Hepatocyte (in vitro differentiated cells): Measurements from ENCODE around the gene MRPS23. TPM values are rescaled to one million over a fixed set of nuclear protein-coding genes. Genes with fewer than 3 reads are reported as not detected.
A peak's percentile ranks its signal among the peaks of the same experiment; 100 is the strongest.

Experiments used
- DNase-seq: peaks from one replicate; pipeline ENCODE4 v3.0.0-alpha.2; 2016; ENCODE audit warnings: low spot score
- H2AFZ ChIP-seq: fragments of 200-600 bp; sonication (generic); 2 replicates; pipeline ENCODE4 v1.6.0; 2016; ENCODE audit warnings: antibody characterized with exemption, mild to moderate bottlenecking
- H3K27ac ChIP-seq: fragments of 200-600 bp; sonication (generic); 2 replicates; pipeline ENCODE4 v1.5.1; 2016; ENCODE audit warnings: mild to moderate bottlenecking
- H3K27me3 ChIP-seq: fragments of 200-600 bp; sonication (generic); 2 replicates; pipeline ENCODE4 v1.6.1; 2016
- H3K36me3 ChIP-seq: fragments of 200-600 bp; sonication (generic); replicated peaks from 2 replicates; pipeline ENCODE4 v1.5.1; 2016; ENCODE audit warnings: low read depth; ENCODE audit not compliant: insufficient read depth
- H3K4me1 ChIP-seq: fragments of 200-600 bp; sonication (generic); 2 replicates; pipeline ENCODE4 v1.5.1; 2016; ENCODE audit warnings: mild to moderate bottlenecking, moderate library complexity; ENCODE audit not compliant: insufficient read depth
- H3K4me2 ChIP-seq: fragments of 200-600 bp; sonication (generic); 2 replicates; pipeline ENCODE4 v1.6.0; 2016
- H3K4me3 ChIP-seq: fragments of 200-600 bp; sonication (generic); 2 replicates; pipeline ENCODE4 v1.5.1; 2016; ENCODE audit warnings: mild to moderate bottlenecking
- H3K79me2 ChIP-seq: fragments of 200-600 bp; sonication (generic); 2 replicates; pipeline ENCODE4 v1.6.0; 2017; ENCODE audit warnings: mild to moderate bottlenecking
- H3K9me2 ChIP-seq: fragments of 200-600 bp; sonication (generic); replicated peaks from 2 replicates; pipeline ENCODE4 v1.6.0; 2017; ENCODE audit warnings: mild to moderate bottlenecking; ENCODE audit not compliant: insufficient read depth
- H3K9me3 ChIP-seq: fragments of 200-600 bp; sonication (generic); 2 replicates; pipeline ENCODE4 v1.5.1; 2016; ENCODE audit warnings: low read depth, mild to moderate bottlenecking
- H4K20me1 ChIP-seq: fragments of 200-600 bp; sonication (generic); 2 replicates; pipeline ENCODE4 v1.6.0; 2016; ENCODE audit warnings: mild to moderate bottlenecking; ENCODE audit not compliant: insufficient read depth, poor library complexity, severe bottlenecking
- CTCF ChIP-seq: fragments of 200-600 bp; sonication (generic); IDR thresholded peaks from 2 replicates; pipeline ENCODE4 v1.5.1; 2016; ENCODE audit warnings: antibody characterized with exemption, mild to moderate bottlenecking; ENCODE audit not compliant: poor library complexity
- EZH2 ChIP-seq: fragments of 200-600 bp; sonication (generic); IDR thresholded peaks from 2 replicates; pipeline ENCODE4 v1.6.1; 2016; ENCODE audit warnings: antibody characterized with exemption, mild to moderate bottlenecking, borderline replicate concordance
- EZH2phosphoT487 ChIP-seq: fragments of 200-600 bp; sonication (generic); IDR thresholded peaks from one replicate; pipeline ENCODE4 v1.6.1; 2018; ENCODE audit warnings: antibody characterized with exemption, mild to moderate bottlenecking, low read depth, moderate library complexity; ENCODE audit not compliant: unreplicated experiment, severe bottlenecking
- WGBS: methylation state at CpG from one replicate; pipeline ENCODE4 v1.1.6; 2016; ENCODE audit warnings: low lambda C conversion rate; ENCODE audit errors: missing lambda C conversion rate; 5-methylcytosine and 5-hydroxymethylcytosine counted together
- polyA plus RNA-seq: library from polyadenylated mRNA; unstranded; fragments of >200 nt; fragmentation: Nextera tagmentation; extraction: Ambion mirVana; gene quantifications from 2 replicates; pipeline ENCODE4 v1.2.1, GENCODE V29; 2016
- total RNA-seq: library from RNA; depleted of rRNA; stranded (reverse); fragments of >200 nt; gene quantifications from 2 replicates; pipeline ENCODE4 v1.2.3, GENCODE V29; 2014

Gene MRPS23
- total and polyA plus RNA-seq, 2 experiments from 2014 or later, result 21.9 to 44.2 TPM

- H3K36me3 ChIP-seq, result no peaks in the 10 kb centered on the region
- H3K4me1 ChIP-seq, result peaks cover 55% of the 10 kb centered on the region
- H2AFZ ChIP-seq, result no peak overlapping the region
- TF ChIP-seq EZH2, result no peak
- TF ChIP-seq CTCF, result no peak
- no peak for TF ChIP-seq EZH2phosphoT487
- H3K27me3 ChIP-seq, result no peaks in the 10 kb centered on the region
- no peaks in the 10 kb centered on the region for H3K79me2 ChIP-seq
- H3K9me2 ChIP-seq, result no peaks in the 10 kb centered on the region
- H3K27ac ChIP-seq, result peak overlapping the region; percentile 95
- 72% methylated on average over 8 of the region's 8 CpGs for WGBS
- H3K4me2 ChIP-seq, result peak overlapping the region; percentile 58
- no peak for DNase-seq
- H3K9me3 ChIP-seq, result no peaks in the 10 kb centered on the region
- no peak overlapping the region for H3K4me3 ChIP-seq
- H4K20me1 ChIP-seq, result no peaks in the 10 kb centered on the region
Measured at GRCh38 chr17:57880086-57880456, 30.2 kb upstream of the MRPS23 start.

- Histone ChIP-seq H3K9me2 (no peaks in the 10 kb centered on the region), H3K4me3 (no peak overlapping the region), H3K4me2 (peak overlapping the region; percentile 58), H4K20me1 (no peaks in the 10 kb centered on the region), H3K27me3 (no peaks in the 10 kb centered on the region), H3K9me3 (no peaks in the 10 kb centered on the region), H3K79me2 (no peaks in the 10 kb centered on the region), H3K27ac (peak overlapping the region; percentile 95), H3K4me1 (peaks cover 57% of the 10 kb centered on the region), H2AFZ (no peak overlapping the region), H3K36me3 (no peaks in the 10 kb centered on the region)
- peak; percentile 72 for DNase-seq
- 46% methylated on average over 12 of the region's 12 CpGs for WGBS
- TF ChIP-seq CTCF (no peak), EZH2phosphoT487 (no peak), EZH2 (no peak)
Measured at GRCh38 chr17:57879437-57880085, 29.7 kb upstream of the MRPS23 start.

GRCh38 chr17:57877803-57878377 is 28.0 kb upstream of the MRPS23 start:
- H4K20me1 ChIP-seq, result no peaks in the 10 kb centered on the region
- H3K9me3 ChIP-seq, result no peaks in the 10 kb centered on the region
- no peak overlapping the region for H3K4me3 ChIP-seq
- no peaks in the 10 kb centered on the region for H3K9me2 ChIP-seq
- peak overlapping the region; percentile 95 for H3K27ac ChIP-seq
- no peak overlapping the region for H2AFZ ChIP-seq
- H3K4me2 ChIP-seq, result no peak overlapping the region
- DNase-seq, result no peak
- H3K36me3 ChIP-seq, result no peaks in the 10 kb centered on the region
- peaks cover 67% of the 10 kb centered on the region for H3K4me1 ChIP-seq
- H3K79me2 ChIP-seq, result no peaks in the 10 kb centered on the region
- WGBS, result 78% methylated on average over 9 of the region's 9 CpGs
- no peaks in the 10 kb centered on the region for H3K27me3 ChIP-seq
- no peak for TF ChIP-seq EZH2phosphoT487
- TF ChIP-seq CTCF, result no peak
- TF ChIP-seq EZH2, result no peak

GRCh38 chr17:57876866-57877237 is 27.0 kb upstream of the MRPS23 start:
- Histone ChIP-seq H3K27ac (peak overlapping the region; percentile 77), H3K9me3 (no peaks in the 10 kb centered on the region), H3K36me3 (no peaks in the 10 kb centered on the region), H4K20me1 (no peaks in the 10 kb centered on the region), H2AFZ (no peak overlapping the region), H3K4me1 (peaks cover 59% of the 10 kb centered on the region), H3K9me2 (no peaks in the 10 kb centered on the region), H3K27me3 (no peaks in the 10 kb centered on the region), H3K79me2 (no peaks in the 10 kb centered on the region), H3K4me3 (no peak overlapping the region), H3K4me2 (no peak overlapping the region)
- DNase-seq, result no peak
- WGBS, result 85% methylated on average over 2 of the region's 2 CpGs
- TF ChIP-seq EZH2 (no peak), CTCF (no peak), EZH2phosphoT487 (no peak)
